ENCODE results near the gene DOCK2. TPM values are rescaled to one million over a fixed set of nuclear protein-coding genes. Genes with fewer than 3 reads are reported as not detected.
A peak's percentile ranks its signal among the peaks of the same experiment; 100 is the strongest.

DOCK2 gene
- total and polyA plus RNA-seq, 2 of the 8 experiments (the other 6 are each of a cell fraction or from before 2014, with no cell fraction given), result 3.9 to 5.7 TPM

- FAIRE-seq, result no peak
- CTCF ChIA-PET (ENCODE audit: partially characterized antibody), result no interaction called here
- TF ChIP-seq TEAD4 (IDR thresholded peaks at IDR 0.05; ENCODE audit: low read depth, low read length) (no peak), CHD1 (IDR thresholded peaks at IDR 0.05; ENCODE audit: low read depth, low read length) (no peak), FOSL1 (IDR thresholded peaks at IDR 0.05; ENCODE audit: insufficient read depth, low read depth, low read length) (no peak), SIX5 (IDR thresholded peaks at IDR 0.05; ENCODE audit: low read depth, low read length) (no peak), HDAC2 (IDR thresholded peaks at IDR 0.05; ENCODE audit: borderline replicate concordance in 1 of 2, low read depth in 2 of 2, low read length in 2 of 2) (no peak), PHF8 (conservative IDR thresholded peaks at IDR 0.05; ENCODE audit: low read depth, low read length) (no peak), EP300 (IDR thresholded peaks at IDR 0.05; ENCODE audit: borderline replicate concordance in 1 of 2, low read depth in 2 of 2, low read length in 2 of 2) (no peak), TAF1 (IDR thresholded peaks at IDR 0.05; ENCODE audit: low read depth, low read length) (no peak), TAF7 (optimal IDR thresholded peaks at IDR 0.05; ENCODE audit: borderline replicate concordance, low read depth, low read length) (no peak), CEBPB (IDR thresholded peaks at IDR 0.05; ENCODE audit: low read depth, low read length) (no peak), ATF3 (IDR thresholded peaks at IDR 0.05; ENCODE audit: insufficient read depth, low read depth, low read length) (no peak), CTBP2 (IDR thresholded peaks at IDR 0.05; ENCODE audit: borderline replicate concordance, insufficient read depth, insufficient read length, low read length) (no peak)
Observed at GRCh38 chr5:169756071-169756765, 119.1 kb downstream of the DOCK2 start.

More at GRCh38 chr5:169756071-169756765, 119.1 kb downstream of the DOCK2 start:
- Histone ChIP-seq H2BK15ac (ENCODE audit: low read length) (no peak overlapping the region), H3K27ac (ENCODE audit: low read depth, low read length) (no peak overlapping the region), H3K23ac (ENCODE audit: insufficient read length) (no peak overlapping the region), H4K5ac (ENCODE audit: insufficient read length, low read depth, low read length) (no peak overlapping the region), H3K14ac (ENCODE audit: insufficient read length) (no peak overlapping the region), H3K4me1 (replicated peaks in 1 of 4; ENCODE audit: control insufficient read depth in 3 of 4, insufficient read depth in 4 of 4, low read length in 3 of 4) (peaks cover 0 to 4% (median 3%) of the 10 kb centered on the region in 4 experiments; a peak in 3 of 7 replicates), H3K4ac (replicated peaks; ENCODE audit: insufficient read length, low read depth, low read length) (no peak overlapping the region), H3K56ac (replicated peaks; ENCODE audit: insufficient read length, low read depth, low read length) (no peak overlapping the region), H3K79me2 (ENCODE audit: control insufficient read depth in 1 of 2, insufficient read depth in 2 of 2, low read length in 2 of 2) (no peaks in the 10 kb centered on the region), H3K9me3 (ENCODE audit: insufficient read depth in 2 of 2, low read depth in 1 of 2, low read length in 1 of 2) (no peaks in the 10 kb centered on the region), H4K8ac (ENCODE audit: extremely low read depth, insufficient read depth, low read length) (no peak overlapping the region), H2BK120ac (replicated peaks; ENCODE audit: low read depth, low read length) (no peak overlapping the region), H3K4me2 (ENCODE audit: insufficient read depth in 1 of 2, low read depth in 2 of 2, low read length in 2 of 2) (no peak overlapping the region), H2BK5ac (ENCODE audit: low read depth, low read length) (no peak overlapping the region), H3K4me3 (ENCODE audit: extremely low read depth in 1 of 4, insufficient read depth in 2 of 4, low read depth in 3 of 4, low read length in 4 of 4) (no peak overlapping the region), H3K36me3 (ENCODE audit: control insufficient read depth in 2 of 4, insufficient read depth in 4 of 4, low read length in 3 of 4) (no peaks in the 10 kb centered on the region), H2BK12ac (ENCODE audit: low read depth, low read length) (0 out of 2 replicates have a peak overlapping the region, but pooled peaks have one; percentile 14), H2BK20ac (ENCODE audit: low read length) (no peak overlapping the region), H2AK5ac (ENCODE audit: low read depth, low read length) (no peak overlapping the region), H4K20me1 (replicated peaks in 1 of 2; ENCODE audit: control insufficient read depth in 1 of 2, insufficient read depth in 2 of 2, low read length in 2 of 2) (no peaks in the 10 kb centered on the region), H3K9ac (replicated peaks in 1 of 4; ENCODE audit: extremely low read depth in 1 of 4, low read depth in 3 of 4, low read length in 3 of 4) (no peak overlapping the region), H3K18ac (ENCODE audit: extremely low read depth, low read length) (no peak overlapping the region), H3K23me2 (ENCODE audit: low read depth, low read length) (no peaks in the 10 kb centered on the region), H3K27me3 (replicated peaks in 1 of 4; ENCODE audit: control insufficient read depth in 3 of 4, extremely low read depth in 1 of 4, insufficient read depth in 3 of 4, low read length in 3 of 4) (no peaks in the 10 kb centered on the region), H3K79me1 (ENCODE audit: low read depth, low read length) (no peaks in the 10 kb centered on the region), H4K91ac (replicated peaks; ENCODE audit: insufficient read length, low read length) (no peak overlapping the region), H2AFZ (ENCODE audit: low read length) (no peak overlapping the region)
- POLR2A ChIA-PET (ENCODE audit: partially characterized antibody), result no interaction called here
- no peak for DNase-seq (ENCODE audit: low read depth in 1 of 2, low spot score in 2 of 2)
- 88% methylated on average over 10 of the region's 10 CpGs; no CpG with 5 or more reads in 1 of the 2 experiments for WGBS, 2 experiments (ENCODE audit: extremely low coverage in 1 of 2, insufficient coverage in 1 of 2, insufficient read length in 1 of 2, insufficient replicate concordance in 2 of 2, low coverage in 1 of 2, low lambda C conversion rate in 2 of 2, missing lambda C conversion rate in 1 of 2)
